Naive thymus-derived CD8-positive, alpha-beta T cell (primary cell): Measurements from ENCODE around the gene QRICH2. TPM values are rescaled to one million over a fixed set of nuclear protein-coding genes. Genes with fewer than 3 reads are reported as not detected.
"Not testable (repeated sequence)": the region's sequence is repeated elsewhere in the genome, so short reads cannot be mapped to it uniquely, and the experiment has no call there.

Experiments
- ATAC-seq, 2 donors: fragments of 150-1000 bp; cut with Tn5 transposase in 1 of 2; sonication (Bioruptor Pico), chemical (Tn5 transposase) in 1 of 2; 1 replicate in 1 of 2; 2 replicates in 1 of 2; pipeline ENCODE4 v1.10.0; 2021; ENCODE audit warnings: mild to moderate bottlenecking in 2 of 2, moderate library complexity in 2 of 2
- POLR2A ChIA-PET: fragments of 350-600 bp; sonication (Branson Sonifier 250); formaldehyde crosslinking; loops from one replicate; lab custom pipeline; 2021; ENCODE audit warnings: antibody characterized with exemption; lab: Charles Lee
- DNase-seq, 10 donors: peaks; one replicate each; pipeline versions ENCODE4 v3.0.0 to v3.0.0-alpha.2; 2020 to 2022
- H3K27ac Mint-ChIP-seq, 10 donors: one replicate each; pipeline ENCODE4 v1.8.0; 2020 to 2022; ENCODE audit warnings: mild to moderate bottlenecking in 10 of 10, mixed read lengths in 10 of 10, moderate library complexity in 4 of 10, inconsistent platforms in 1 of 10
- H3K27me3 Mint-ChIP-seq, 5 donors: one replicate each; pipeline ENCODE4 v1.8.0; 2021 to 2022; ENCODE audit warnings: mixed read lengths in 5 of 5
- H3K36me3 Mint-ChIP-seq, 3 donors: one replicate each; pipeline ENCODE4 v1.8.0; 2020 to 2022; ENCODE audit warnings: mixed read lengths in 3 of 3, mild to moderate bottlenecking in 2 of 3, inconsistent platforms in 1 of 3
- H3K4me1 Mint-ChIP-seq, 4 donors: one replicate each; pipeline ENCODE4 v1.8.0; 2021 to 2022; ENCODE audit warnings: mixed read lengths in 4 of 4
- H3K4me3 Mint-ChIP-seq, 10 donors: one replicate each; pipeline ENCODE4 v1.8.0; 2020 to 2022; ENCODE audit warnings: mild to moderate bottlenecking in 10 of 10, mixed read lengths in 10 of 10, moderate library complexity in 6 of 10, inconsistent platforms in 1 of 10
- H3K9me3 Mint-ChIP-seq, 9 donors: one replicate each; pipeline ENCODE4 v1.8.0; 2020 to 2022; ENCODE audit warnings: mixed read lengths in 9 of 9, mild to moderate bottlenecking in 3 of 9, inconsistent platforms in 1 of 9, moderate library complexity in 1 of 9
- polyA plus RNA-seq, 3 donors: library from polyadenylated mRNA; unstranded; fragments of 300-500 nt; fragmentation: Illumina TruSeq; gene quantifications; one replicate each; pipeline ENCODE4 v1.2.3, GENCODE V29; 2021
- total RNA-seq, 8 experiments: library from RNA in 2 of 8; stranded (reverse) in 2 of 8; gene quantifications; one replicate each; pipeline ENCODE4 v1.2.3 and lab custom pipeline; 2021 to 2026

QRICH2 gene
- total and polyA plus RNA-seq, 5 experiments from 2014 or later: 0.13 to 8.3 (median 0.59) TPM

DNA sequence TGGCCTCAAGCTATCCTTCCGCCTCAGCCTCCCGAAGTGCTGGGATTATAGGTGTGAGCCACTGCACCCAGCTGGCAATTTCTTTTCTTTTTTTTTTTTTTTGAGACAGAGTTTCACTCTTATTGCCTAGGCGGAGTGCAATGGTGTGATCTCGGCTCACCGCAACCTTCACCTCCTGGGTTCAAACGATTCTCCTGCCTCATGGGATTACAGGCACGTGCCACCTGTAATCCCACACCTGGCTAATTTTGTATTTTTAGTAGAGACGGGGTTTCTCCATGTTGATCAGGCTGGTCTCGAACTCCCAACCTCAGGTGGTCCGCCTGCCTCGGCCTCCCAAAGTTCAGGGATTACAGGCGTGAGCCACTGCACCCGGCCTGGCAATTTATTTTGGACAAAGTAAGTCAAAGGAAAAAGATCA is 40.5 kb downstream of the QRICH2 start:
- Mint-ChIP-seq H3K4me1 (peaks cover 33 to 74% (median 57%) of the 10 kb centered on the region in 4 donors), H3K36me3 (peaks cover 0 to 32% (median 7%) of the 10 kb centered on the region in 3 donors), H3K27ac (peak overlapping the region; percentile 92 to 97 (median 96)), H3K4me3 (peak overlapping the region; percentile 88 to 97 (median 92))
- not testable (repeated sequence) for H3K9me3 Mint-ChIP-seq, H3K27me3 Mint-ChIP-seq, ATAC-seq
- peak in 2 of 10 donors; percentile 19 to 23 for DNase-seq
- POLR2A ChIA-PET: interaction anchor here (0.6 to 27.3 kb wide), 20 partner anchors 12 to 404 kb away, joined by 3 to 923 read pairs (median 5); partner anchors contain the start of genes FOXJ1, RNF157 and UBALD2

DNA sequence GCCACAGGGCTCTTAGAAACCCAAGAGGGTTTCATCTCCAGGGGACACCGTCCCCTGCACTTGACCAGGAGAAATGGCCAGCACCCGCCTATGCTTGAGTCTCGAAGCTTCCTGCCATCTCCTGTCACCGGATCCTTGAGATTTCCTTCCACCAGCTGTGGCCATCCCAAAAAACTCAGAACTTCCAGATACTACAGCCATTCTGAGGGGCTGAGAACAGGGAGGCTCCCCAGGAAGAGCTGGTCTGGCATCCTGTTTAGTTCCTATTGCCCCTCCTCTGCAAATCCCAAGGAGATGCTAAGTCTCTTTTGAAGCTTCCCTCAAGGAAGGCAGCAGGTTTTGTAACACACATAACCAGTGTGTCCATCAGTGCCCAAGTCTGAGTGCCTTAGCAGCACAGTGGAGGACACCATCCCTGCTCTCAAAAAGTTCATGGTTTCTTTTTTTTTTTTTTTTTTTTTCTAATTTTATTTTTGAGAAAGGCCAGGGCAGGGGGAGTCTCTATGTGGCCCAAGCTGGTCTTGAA is 41.0 kb downstream of the QRICH2 start:
- no peak for DNase-seq
- H3K36me3 Mint-ChIP-seq: peaks cover 0 to 32% (median 7%) of the 10 kb centered on the region in 3 donors

DNA sequence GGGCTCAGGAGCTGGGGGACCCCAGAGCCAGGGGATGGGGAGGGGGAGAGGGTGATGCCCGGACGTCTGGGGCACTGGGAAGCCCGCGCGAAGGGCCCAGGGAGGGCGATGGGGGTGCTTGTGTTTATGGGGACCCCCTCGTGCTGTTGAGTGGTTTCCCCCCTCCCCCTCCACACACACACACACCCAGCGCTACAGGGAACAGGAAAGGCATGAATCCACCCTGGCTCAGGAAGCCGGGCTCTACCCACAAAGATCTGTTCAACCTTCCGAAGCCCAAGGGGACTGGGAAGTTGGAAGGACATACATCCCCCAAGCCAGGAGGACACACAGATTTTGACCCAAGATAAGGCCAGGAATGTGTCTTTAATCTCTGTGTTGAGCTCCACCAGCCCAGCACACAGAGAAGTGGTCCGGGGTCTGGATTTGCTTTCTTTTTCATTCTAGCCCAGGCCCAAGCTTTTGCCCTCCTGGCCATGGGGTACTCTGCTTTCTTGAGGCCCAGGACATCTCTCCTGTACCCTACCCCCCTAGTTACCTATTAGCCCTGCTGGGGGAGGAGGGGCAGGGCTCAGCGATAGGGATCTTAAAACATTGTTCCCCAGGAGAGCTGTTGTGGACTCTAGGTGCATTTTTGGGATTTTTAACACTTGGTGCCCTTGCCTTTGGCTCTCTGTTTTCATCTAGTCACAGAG is 41.7 kb downstream of the QRICH2 start:
- Mint-ChIP-seq H3K27ac (peak overlapping the region; percentile 91 to 97 (median 94)), H3K9me3 (no peaks in the 10 kb centered on the region), H3K36me3 (peaks cover 0 to 32% (median 7%) of the 10 kb centered on the region in 3 donors), H3K27me3 (no peaks in the 10 kb centered on the region), H3K4me1 (peaks cover 37 to 78% (median 66%) of the 10 kb centered on the region in 4 donors), H3K4me3 (peak overlapping the region; percentile 88 to 97 (median 92))
- POLR2A ChIA-PET: interaction anchor here (0.6 to 31.3 kb wide), 17 partner anchors 3 to 237 kb away, joined by 3 to 923 read pairs (median 6); partner anchors contain the start of genes FOXJ1, RNF157 and UBALD2
- ATAC-seq (no peak), DNase-seq (peak in 2 of 10 donors; percentile 37 to 65)

More for the DNA sequence above, 41.0 kb downstream of the QRICH2 start:
- H3K4me1 Mint-ChIP-seq: peaks cover 35 to 76% (median 60%) of the 10 kb centered on the region in 4 donors
- POLR2A ChIA-PET: interaction anchor here (0.6 to 27.3 kb wide), 23 partner anchors 9 to 404 kb away, joined by 3 to 923 read pairs (median 4); partner anchors contain the start of genes FOXJ1, RNF157 and UBALD2
- H3K27me3 Mint-ChIP-seq: no peaks in the 10 kb centered on the region
- peak overlapping the region; percentile 92 to 97 (median 96) for H3K27ac Mint-ChIP-seq
- peak overlapping the region; percentile 88 to 97 (median 92) for H3K4me3 Mint-ChIP-seq
- ATAC-seq: no peak
- H3K9me3 Mint-ChIP-seq: no peaks in the 10 kb centered on the region

DNA sequence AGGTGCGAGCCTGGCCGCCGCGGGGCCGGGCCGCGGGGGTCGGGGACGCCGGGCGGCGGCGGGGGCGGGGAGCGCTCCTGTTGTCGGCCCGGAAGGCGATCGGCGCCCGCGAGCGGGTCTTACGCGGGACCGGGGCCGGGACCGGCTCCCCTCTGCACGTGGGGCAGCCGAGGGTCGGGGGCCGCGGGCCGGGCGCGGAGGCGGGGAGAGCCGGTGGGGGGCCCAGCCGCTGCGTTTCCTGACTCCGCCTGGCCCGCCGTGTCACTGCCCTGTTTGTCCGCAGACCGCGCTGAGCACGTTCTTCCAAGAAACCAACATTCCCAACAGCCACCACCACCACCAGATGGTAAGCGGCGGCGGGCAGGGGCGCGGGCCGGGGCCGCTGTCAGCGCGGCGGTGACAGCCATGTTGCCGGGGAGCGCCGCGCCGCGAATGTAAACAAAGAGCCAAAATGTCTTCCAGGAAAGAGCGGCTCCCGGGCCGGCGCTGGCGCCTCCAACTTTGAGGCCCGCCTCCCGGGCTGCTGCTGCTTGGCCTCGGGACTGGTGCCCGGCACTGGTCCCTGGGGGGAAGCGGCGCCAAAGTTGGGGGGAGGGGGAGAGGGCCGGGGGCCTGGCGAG is 42.3 kb downstream of the QRICH2 start:
- Mint-ChIP-seq H3K4me3 (peak overlapping the region; percentile 78 to 97 (median 92)), H3K4me1 (peaks cover 36 to 75% (median 65%) of the 10 kb centered on the region in 4 donors), H3K27ac (peak overlapping the region in 9 of 10 donors; percentile 91 to 97 (median 96)), H3K27me3 (no peaks in the 10 kb centered on the region), H3K9me3 (no peaks in the 10 kb centered on the region), H3K36me3 (peaks cover 0 to 32% (median 7%) of the 10 kb centered on the region in 3 donors)
- POLR2A ChIA-PET: interaction anchor here (0.5 to 31.3 kb wide), 24 partner anchors 2 to 661 kb away, joined by 3 to 923 read pairs (median 4); partner anchors contain the start of genes FOXJ1, MRPL38, RNF157 and UBALD2
- DNase-seq (peak; percentile 47 to 81 (median 63)), ATAC-seq (peak; percentile 5 to 8)

DNA sequence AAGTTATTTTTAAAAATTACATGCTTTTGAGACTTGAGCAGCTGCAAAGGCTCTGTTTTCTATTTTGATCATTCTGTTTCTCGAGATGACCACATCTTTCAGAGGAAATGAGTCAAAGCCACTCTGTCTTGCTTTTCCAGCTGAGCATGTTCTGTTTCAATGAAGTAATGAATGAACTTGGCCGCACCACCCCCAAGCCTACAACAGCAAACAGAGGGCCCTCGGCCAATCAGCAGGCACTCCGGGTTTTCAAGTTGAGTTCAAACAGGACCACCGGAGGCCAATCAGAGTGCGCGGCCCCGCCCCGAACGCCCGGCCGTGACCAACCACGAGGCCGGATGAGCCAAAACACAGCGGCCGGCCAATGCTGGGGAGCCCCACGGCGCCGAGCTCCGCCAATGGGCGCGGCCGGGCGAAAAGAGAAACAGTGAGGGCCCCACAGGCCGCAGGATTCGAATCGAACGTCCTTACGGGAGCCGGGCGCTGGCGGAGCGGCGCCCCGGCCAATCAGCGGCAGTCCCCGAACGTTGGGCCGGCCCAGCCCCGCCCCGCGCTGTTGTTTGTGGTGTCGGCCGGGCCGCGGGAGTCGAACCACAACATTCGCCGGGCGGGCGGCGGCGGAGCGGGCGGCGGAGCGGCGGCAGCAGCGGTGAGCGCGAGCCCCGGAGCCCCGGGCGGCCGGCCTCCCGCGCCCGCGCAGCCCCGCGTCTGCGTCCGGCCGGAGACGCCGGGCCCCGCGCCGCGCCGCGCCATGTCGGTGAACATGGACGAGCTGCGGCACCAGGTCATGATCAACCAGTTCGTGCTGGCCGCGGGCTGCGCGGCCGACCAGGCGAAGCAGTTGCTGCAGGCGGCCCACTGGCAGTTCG is 43.1 kb downstream of the QRICH2 start, which contains the start of gene UBALD2:
Gene UBALD2 (plus strand): TSS at position 594 of the 869 bp plus-strand sequence. CDS start 158 bp downstream, at position 752.
- POLR2A ChIA-PET: interaction anchor here (0.5 to 31.3 kb wide), 25 partner anchors 1 to 660 kb away, joined by 3 to 923 read pairs (median 4); partner anchors contain the start of genes FOXJ1, MRPL38, RNF157 and UBALD2
- Mint-ChIP-seq H3K4me3 (peak within 1 kb of the TSS; percentile 88 to 97 (median 92)), H3K36me3 (peaks cover 0 to 30% (median 7%) of the 10 kb centered on the region in 3 donors), H3K4me1 (peaks cover 35 to 79% (median 64%) of the 10 kb centered on the region in 4 donors), H3K27me3 (no peaks in the 10 kb centered on the region), H3K27ac (peak within 1 kb of the TSS; percentile 91 to 98 (median 96)), H3K9me3 (no peaks in the 10 kb centered on the region)
- DNase-seq: peak; percentile 90 to 99 (median 98)
- ATAC-seq: peak; percentile 80 to 86

GRCh38 chr17:76264425-76264754 is 43.7 kb downstream of the QRICH2 start:
- POLR2A ChIA-PET: interaction anchor here (0.7 to 31.3 kb wide), 23 partner anchors 1 to 652 kb away, joined by 3 to 923 read pairs (median 5); partner anchors contain the start of genes FOXJ1, MRPL38, RNF157 and UBALD2
- Mint-ChIP-seq H3K36me3 (peaks cover 0 to 25% (median 7%) of the 10 kb centered on the region in 3 donors), H3K9me3 (no peaks in the 10 kb centered on the region), H3K27me3 (no peaks in the 10 kb centered on the region), H3K4me3 (peak overlapping the region; percentile 58 to 91 (median 81)), H3K4me1 (peaks cover 30 to 79% (median 61%) of the 10 kb centered on the region in 4 donors), H3K27ac (peak overlapping the region; percentile 86 to 98 (median 93))
- ATAC-seq (no peak), DNase-seq (no peak)

DNA sequence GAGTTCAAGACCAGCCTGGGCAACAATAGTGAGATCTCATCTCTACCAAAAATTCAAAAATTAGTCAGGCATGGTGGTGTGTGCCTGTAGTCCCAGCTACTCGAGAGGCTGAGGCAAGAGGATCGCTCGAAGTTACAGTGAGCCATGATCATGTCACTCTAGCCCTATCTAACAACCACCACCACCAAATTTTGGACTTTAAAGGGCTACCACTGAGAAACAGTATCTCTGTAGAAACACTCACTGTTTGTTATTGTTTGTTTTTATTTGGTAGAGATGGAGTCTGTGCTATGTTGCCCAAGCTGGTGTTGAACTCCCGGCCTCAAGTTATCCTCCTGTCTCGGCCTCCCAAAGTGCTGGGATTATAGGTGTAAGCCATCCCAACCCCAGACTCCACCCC is 44.2 kb downstream of the QRICH2 start:
- DNase-seq: no peak
- no peaks in the 10 kb centered on the region for H3K27me3 Mint-ChIP-seq
- H3K4me3 Mint-ChIP-seq: peak overlapping the region in 5 of 10 donors; percentile 58 to 89 (median 82)
- POLR2A ChIA-PET: interaction anchor here (1.0 to 31.3 kb wide), 12 partner anchors 0 to 160 kb away, joined by 3 to 923 read pairs (median 20); partner anchors contain the start of genes FOXJ1, RNF157 and UBALD2
- no peaks in the 10 kb centered on the region for H3K9me3 Mint-ChIP-seq
- H3K27ac Mint-ChIP-seq: peak overlapping the region; percentile 90 to 98 (median 93)
- H3K4me1 Mint-ChIP-seq: peaks cover 26 to 76% (median 58%) of the 10 kb centered on the region in 4 donors
- ATAC-seq: no peak
- peaks cover 0 to 20% (median 7%) of the 10 kb centered on the region in 3 donors for H3K36me3 Mint-ChIP-seq

DNA sequence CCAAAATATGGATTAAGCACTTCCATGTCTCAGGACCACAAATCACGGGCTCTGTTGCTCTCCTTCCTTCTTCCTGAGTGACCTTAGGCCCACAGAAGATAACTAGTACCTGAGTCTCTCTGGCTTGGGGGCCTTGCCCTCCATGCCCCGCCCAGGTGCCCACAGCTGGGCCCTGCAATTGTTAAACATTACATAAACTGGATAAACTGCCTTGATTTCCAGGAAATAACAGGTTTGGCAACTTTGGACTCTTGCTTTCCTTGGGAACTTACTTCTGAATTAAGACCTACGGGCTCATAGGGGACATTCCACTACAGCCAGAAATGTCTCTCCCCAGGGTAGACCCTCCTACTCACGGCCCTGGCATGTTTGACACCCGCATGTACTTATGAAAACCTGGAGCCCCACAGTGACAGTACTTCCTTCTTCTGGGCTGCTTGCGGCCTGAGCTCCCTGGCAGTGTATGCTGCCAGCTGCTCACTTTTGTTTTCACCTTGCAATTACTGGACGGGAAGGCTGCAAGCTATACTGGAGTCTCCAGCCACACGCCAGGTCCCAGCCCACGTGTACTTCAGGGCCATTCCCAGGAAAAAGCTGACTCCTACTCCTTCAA is 45.2 kb downstream of the QRICH2 start:
- H3K27ac Mint-ChIP-seq: peak overlapping the region; percentile 89 to 98 (median 92)
- peaks cover 24 to 69% (median 50%) of the 10 kb centered on the region in 4 donors for H3K4me1 Mint-ChIP-seq
- no peak for ATAC-seq
- POLR2A ChIA-PET: interaction anchor here (0.8 to 31.3 kb wide), 8 partner anchors 1 to 138 kb away, joined by 3 to 923 read pairs (median 24); partner anchors contain the start of genes FOXJ1, RNF157 and UBALD2
- H3K9me3 Mint-ChIP-seq: peaks cover 0 to 2% (median 0%) of the 10 kb centered on the region in 9 donors
- peak in 2 of 10 donors; percentile 26 to 28 for DNase-seq
- H3K27me3 Mint-ChIP-seq: no peaks in the 10 kb centered on the region
- H3K36me3 Mint-ChIP-seq: peaks cover 0 to 10% (median 2%) of the 10 kb centered on the region in 3 donors
- H3K4me3 Mint-ChIP-seq: peak overlapping the region; percentile 21 to 86 (median 60)

- no peaks in the 10 kb centered on the region for H3K27me3 Mint-ChIP-seq
- DNase-seq: peak in 1 of 10 donors; percentile 35
- ATAC-seq: no peak
- H3K9me3 Mint-ChIP-seq: peaks cover 0 to 6% (median 2%) of the 10 kb centered on the region in 9 donors
- peak overlapping the region in 9 of 10 donors; percentile 87 to 98 (median 92) for H3K27ac Mint-ChIP-seq
- H3K36me3 Mint-ChIP-seq: peaks cover 0 to 4% (median 3%) of the 10 kb centered on the region in 3 donors
- H3K4me3 Mint-ChIP-seq: peak overlapping the region in 7 of 10 donors; percentile 2 to 73 (median 50)
- POLR2A ChIA-PET: interaction anchor here (0.5 to 31.3 kb wide), 8 partner anchors 2 to 993 kb away, joined by 3 to 923 read pairs (median 5); partner anchors contain the start of genes FOXJ1, RNF157 and UBALD2
- H3K4me1 Mint-ChIP-seq: peaks cover 25 to 61% (median 48%) of the 10 kb centered on the region in 4 donors
Observed at GRCh38 chr17:76261421-76262215, 46.5 kb downstream of the QRICH2 start.

DNA sequence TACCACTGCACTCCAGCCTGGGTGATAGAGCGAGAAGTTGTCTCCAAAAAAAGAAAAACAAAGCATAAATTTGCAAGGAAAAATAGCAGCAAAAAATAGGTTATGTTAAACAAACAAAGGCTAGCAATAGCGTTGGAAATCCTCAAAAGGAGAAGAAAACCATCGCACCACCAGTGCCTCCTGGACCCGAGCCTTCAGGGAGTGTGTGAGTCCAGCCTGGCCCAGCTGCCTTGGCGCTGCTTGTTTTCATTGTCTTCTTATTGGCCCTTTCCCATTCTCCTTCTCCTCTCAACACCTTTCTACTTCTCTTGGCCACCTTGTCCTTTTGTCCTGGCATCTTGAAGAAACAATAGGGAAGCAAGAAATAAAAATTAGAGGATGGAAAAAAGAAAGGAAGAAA is 47.4 kb downstream of the QRICH2 start:
- Mint-ChIP-seq H3K4me3 (peak overlapping the region in 1 of 10 donors; percentile 14), H3K36me3 (peaks cover 0 to 4% (median 3%) of the 10 kb centered on the region in 3 donors), H3K9me3 (peaks cover 0 to 7% (median 2%) of the 10 kb centered on the region in 9 donors), H3K27me3 (no peaks in the 10 kb centered on the region), H3K4me1 (peaks cover 26 to 68% (median 57%) of the 10 kb centered on the region in 4 donors), H3K27ac (peak overlapping the region in 8 of 10 donors; percentile 12 to 82 (median 60))
- ATAC-seq (no peak), DNase-seq (no peak)
- POLR2A ChIA-PET: interaction anchor here (1.3 to 31.3 kb wide), 5 partner anchors 3 to 105 kb away, joined by 3 to 923 read pairs (median 527); partner anchors contain the start of genes RNF157 and UBALD2
